OCI-LY1 (cell line): ENCODE measurements around the gene TLL2.

ENCODE experiments used
- CTCF ChIP-seq: fragments of 200-600 bp; sonication (generic), shearing (Covaris generic); IDR thresholded peaks from 2 replicates; pipeline ENCODE4 v1.5.1; 2017; ENCODE audit warnings: mild to moderate bottlenecking, antibody characterized with exemption, low read length, moderate library complexity, mixed read lengths
- EZH2 ChIP-seq: fragments of 200-600 bp; sonication (generic), shearing (Covaris generic); IDR thresholded peaks from 2 replicates; pipeline ENCODE4 v1.8.0; 2017; ENCODE audit warnings: borderline replicate concordance, mixed run types, mild to moderate bottlenecking, antibody characterized with exemption, low read length, moderate library complexity, mixed read lengths

- TF ChIP-seq CTCF (no peak), EZH2 (no peak)
Observed at GRCh38 chr10:96368971-96369370, 144.8 kb downstream of the TLL2 start.
